Stomach (tissue), 9 donors: Measurements from ENCODE around the gene PTPRM. TPM values are rescaled to one million over a fixed set of nuclear protein-coding genes. Genes with fewer than 3 reads are reported as not detected.

Source experiments
- DNase-seq, 2 donors: peaks; one replicate each; pipeline versions ENCODE4 v3.0.0 to v3.0.0-alpha.2; 2013 to 2019
- H3K27ac ChIP-seq, 5 donors: fragments of 200-600 bp in 4 of 5; sonication (generic) in 4 of 5; one replicate each; pipeline ENCODE4 v1.5.1; 2013 to 2019; ENCODE audit warnings: mild to moderate bottlenecking in 1 of 5, moderate library complexity in 1 of 5
- H3K27me3 ChIP-seq, 3 donors: fragments of 200-600 bp; sonication (generic); one replicate each; pipeline ENCODE4 v1.5.1; 2017 to 2019; ENCODE audit warnings: mixed run types in 1 of 3
- H3K36me3 ChIP-seq, 4 donors: fragments of 200-600 bp; sonication (generic); 1 replicate in 3 of 4; 2 replicates in 1 of 4; pipeline ENCODE4 v1.5.1; 2016 to 2019
- H3K4me1 ChIP-seq, 4 donors: fragments of 200-600 bp; sonication (generic); one replicate each; pipeline ENCODE4 v1.5.1; 2016 to 2019
- H3K4me3 ChIP-seq, 4 donors: fragments of 200-600 bp; sonication (generic) in 3 of 4; one replicate each; pipeline ENCODE4 v1.5.1; 2016 to 2019; ENCODE audit warnings: mild to moderate bottlenecking in 1 of 4
- H3K9me3 ChIP-seq, 4 donors: fragments of 200-600 bp; sonication (generic); one replicate each; pipeline ENCODE4 v1.5.1; 2016 to 2019
- EP300 ChIP-seq: sonication (generic); formaldehyde crosslinking; IDR thresholded peaks from one replicate; pipeline ENCODE4 v1.6.1; 2017; ENCODE audit warnings: antibody characterized with exemption
- POLR2A ChIP-seq, 4 donors: fragments of 450-650 bp; IDR thresholded peaks; one replicate each; pipeline ENCODE4 v1.6.1; 2016; ENCODE audit warnings: antibody characterized with exemption in 4 of 4, control low read depth in 2 of 4, mild to moderate bottlenecking in 1 of 4, moderate library complexity in 1 of 4
- POLR2AphosphoS5 ChIP-seq, 3 donors: sonication (generic); formaldehyde crosslinking; IDR thresholded peaks; one replicate each; pipeline ENCODE4 v1.6.1; 2016; ENCODE audit warnings: antibody characterized with exemption in 3 of 3
- WGBS, 5 donors: extraction: QIAGEN DNeasy Blood & Tissue Kit in 3 of 5; methylation state at CpG; one replicate each; pipeline versions ENCODE4 v1.1.5 to v1.1.7; 2013 to 2018; 5-methylcytosine and 5-hydroxymethylcytosine counted together
- intact Hi-C: fragments of 100-400 bp; cut with DNase I; formaldehyde crosslinking; loops from one replicate; pipeline ENCODE4 v1.15.1; 2023; ENCODE audit warnings: low total_unique reads
- polyA plus RNA-seq, 3 donors: library from polyadenylated mRNA; stranded (reverse); fragments of 200-250 nt; gene quantifications; one replicate each; pipeline ENCODE4 v1.2.3, GENCODE V29; 2013
- total RNA-seq, 5 donors: library from RNA; depleted of rRNA; stranded (reverse); fragments of >200 nt; gene quantifications; one replicate each; pipeline versions ENCODE4 v1.1.0 to v1.2.3, GENCODE V29; 2014 to 2016
- TF ChIP-seq, protein P1 (sequence below), 7 experiments: fragments of 450-650 bp in 4 of 7; fragments of 200-600 bp in 3 of 7; sonication (generic) in 3 of 7; IDR thresholded peaks; one replicate each; pipeline ENCODE4 v1.5.1; 2016 to 2019; ENCODE audit warnings: antibody characterized with exemption in 7 of 7, control low read depth in 2 of 7, mild to moderate bottlenecking in 1 of 7
- donor health status: healthy with polysubstance abuse.
- donor health status: Bipolar disorder and iron deficiency.
- donor health status: healthy.

Gene PTPRM
- total and polyA plus RNA-seq, 8 donors, result 7.5 to 246 (median 58.2) TPM

DNA sequence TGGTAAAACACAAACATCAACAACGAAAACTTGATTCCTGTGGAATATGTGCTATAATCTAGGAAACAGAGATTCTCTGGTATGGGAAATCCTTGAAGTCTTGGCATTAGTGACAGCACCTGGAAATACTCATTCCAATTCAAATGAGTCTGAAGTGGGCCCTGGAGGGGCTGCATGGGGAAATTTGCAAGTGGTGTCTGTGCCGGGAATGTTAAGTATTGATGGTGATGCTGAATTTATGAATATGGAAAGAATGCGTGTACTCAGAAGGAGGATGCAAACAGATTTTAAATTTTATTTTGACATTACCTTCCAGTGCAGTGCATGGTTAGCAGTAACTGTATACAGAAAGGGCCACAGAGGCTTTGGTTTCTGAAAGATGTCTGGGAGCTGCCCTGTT, 37.2 kb downstream of the PTPRM start:
- H3K36me3 ChIP-seq, result no peaks in the 10 kb centered on the region
- no peak overlapping the region for H3K27ac ChIP-seq
- no peak for DNase-seq
- no peaks in the 10 kb centered on the region for H3K27me3 ChIP-seq
- TF ChIP-seq POLR2AphosphoS5 (IDR thresholded peaks at IDR 0.05) (no peak), EP300 (no peak), POLR2A (IDR thresholded peaks at IDR 0.05) (no peak)
- TF ChIP-seq, protein P1, sequence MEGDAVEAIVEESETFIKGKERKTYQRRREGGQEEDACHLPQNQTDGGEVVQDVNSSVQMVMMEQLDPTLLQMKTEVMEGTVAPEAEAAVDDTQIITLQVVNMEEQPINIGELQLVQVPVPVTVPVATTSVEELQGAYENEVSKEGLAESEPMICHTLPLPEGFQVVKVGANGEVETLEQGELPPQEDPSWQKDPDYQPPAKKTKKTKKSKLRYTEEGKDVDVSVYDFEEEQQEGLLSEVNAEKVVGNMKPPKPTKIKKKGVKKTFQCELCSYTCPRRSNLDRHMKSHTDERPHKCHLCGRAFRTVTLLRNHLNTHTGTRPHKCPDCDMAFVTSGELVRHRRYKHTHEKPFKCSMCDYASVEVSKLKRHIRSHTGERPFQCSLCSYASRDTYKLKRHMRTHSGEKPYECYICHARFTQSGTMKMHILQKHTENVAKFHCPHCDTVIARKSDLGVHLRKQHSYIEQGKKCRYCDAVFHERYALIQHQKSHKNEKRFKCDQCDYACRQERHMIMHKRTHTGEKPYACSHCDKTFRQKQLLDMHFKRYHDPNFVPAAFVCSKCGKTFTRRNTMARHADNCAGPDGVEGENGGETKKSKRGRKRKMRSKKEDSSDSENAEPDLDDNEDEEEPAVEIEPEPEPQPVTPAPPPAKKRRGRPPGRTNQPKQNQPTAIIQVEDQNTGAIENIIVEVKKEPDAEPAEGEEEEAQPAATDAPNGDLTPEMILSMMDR (IDR thresholded peaks at IDR 0.05), result no peak
- intact Hi-C loops, result no loop called here
- 83 to 93% (median 91%) methylated on average over 3 of the region's 3 CpGs for WGBS, 5 donors
- H3K4me3 ChIP-seq, result no peak overlapping the region
- H3K4me1 ChIP-seq, result peaks cover 0 to 57% (median 11%) of the 10 kb centered on the region in 4 donors
- H3K9me3 ChIP-seq, result no peaks in the 10 kb centered on the region

GRCh38 chr18:7605705-7606104, 38.6 kb downstream of the PTPRM start:
- Histone ChIP-seq H3K9me3 (no peaks in the 10 kb centered on the region), H3K27me3 (no peaks in the 10 kb centered on the region), H3K27ac (no peak overlapping the region), H3K36me3 (no peaks in the 10 kb centered on the region), H3K4me3 (no peak overlapping the region), H3K4me1 (peaks cover 0 to 46% (median 9%) of the 10 kb centered on the region in 4 donors)
- DNase-seq, result no peak
- intact Hi-C loops, result no loop called here
- WGBS, 5 donors, result 88 to 100% (median 95%) methylated on average over 2 of the region's 2 CpGs
- TF ChIP-seq EP300, result no peak
- TF ChIP-seq, protein P1 (IDR thresholded peaks at IDR 0.05), result no peak
- no peak for TF ChIP-seq POLR2AphosphoS5 (IDR thresholded peaks at IDR 0.05)
- TF ChIP-seq POLR2A (IDR thresholded peaks at IDR 0.05), result no peak

- Histone ChIP-seq H3K27me3 (no peaks in the 10 kb centered on the region), H3K4me3 (no peak overlapping the region), H3K9me3 (no peaks in the 10 kb centered on the region), H3K4me1 (peaks cover 0 to 45% (median 9%) of the 10 kb centered on the region in 4 donors), H3K27ac (peak overlapping the region in 1 of 5 donors; percentile 44), H3K36me3 (no peaks in the 10 kb centered on the region)
- 83 to 92% (median 84%) methylated on average over 12 of the region's 12 CpGs for WGBS, 5 donors
- intact Hi-C loops, result no loop called here
- TF ChIP-seq POLR2A (IDR thresholded peaks at IDR 0.05) (no peak), POLR2AphosphoS5 (IDR thresholded peaks at IDR 0.05) (no peak), EP300 (no peak)
- TF ChIP-seq, protein P1 (IDR thresholded peaks at IDR 0.05), result no peak
- no peak for DNase-seq
Measured at GRCh38 chr18:7607540-7608173, 40.5 kb downstream of the PTPRM start.

DNA sequence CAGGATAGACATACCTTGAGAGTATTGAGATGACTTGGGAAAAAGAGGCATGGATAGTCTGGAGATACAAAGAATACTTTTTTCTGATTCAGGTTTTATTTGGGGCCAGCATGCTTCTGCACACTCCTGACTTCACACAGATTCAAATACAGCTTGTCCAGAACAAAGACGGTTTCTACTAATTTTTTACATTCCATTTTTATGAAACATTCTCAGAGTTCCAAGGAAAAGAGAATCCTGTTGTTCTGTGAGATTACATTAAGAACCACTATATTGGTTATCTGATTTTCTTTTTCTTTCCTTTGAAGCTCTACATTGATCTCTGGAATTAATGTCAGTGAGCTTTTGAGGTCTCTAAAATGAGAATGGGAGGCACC, 41.0 kb downstream of the PTPRM start:
- no peaks in the 10 kb centered on the region for H3K9me3 ChIP-seq
- H3K4me1 ChIP-seq, result peaks cover 0 to 45% (median 9%) of the 10 kb centered on the region in 4 donors
- no peak overlapping the region for H3K4me3 ChIP-seq
- WGBS, 5 donors, result 51 to 83% (median 68%) methylated on average over 1 of the region's 1 CpG
- TF ChIP-seq, protein P1 (IDR thresholded peaks at IDR 0.05), result no peak
- TF ChIP-seq POLR2A (IDR thresholded peaks at IDR 0.05) (no peak), POLR2AphosphoS5 (IDR thresholded peaks at IDR 0.05) (no peak), EP300 (no peak)
- no peak for DNase-seq
- no peaks in the 10 kb centered on the region for H3K36me3 ChIP-seq
- intact Hi-C loops, result no loop called here
- no peaks in the 10 kb centered on the region for H3K27me3 ChIP-seq
- peak overlapping the region in 1 of 5 donors; percentile 44 for H3K27ac ChIP-seq
